Panc1 (cell line): ENCODE data around the gene STEAP2.

Experiments used
- POLR2AphosphoS5 ChIP-seq: IDR thresholded peaks from 2 replicates; pipeline ENCODE4 v1.6.1; 2012; ENCODE audit warnings: mild to moderate bottlenecking, low read depth, low read length, moderate library complexity
- SIN3A ChIP-seq: IDR thresholded peaks from 2 replicates; pipeline ENCODE4 v1.6.1; 2012; ENCODE audit warnings: low read depth, mild to moderate bottlenecking, low read length, moderate library complexity, borderline replicate concordance; ENCODE audit not compliant: insufficient read depth
- TCF7L2 ChIP-seq: IDR thresholded peaks from 2 replicates; pipeline ENCODE4 v1.6.1; 2011; ENCODE audit warnings: mild to moderate bottlenecking, low read depth, low read length, inconsistent platforms
- TF ChIP-seq, protein P1 (sequence below): fragments of 450-650 bp; IDR thresholded peaks from 2 replicates; pipeline ENCODE4 v1.5.1; 2017; ENCODE audit warnings: mild to moderate bottlenecking
- TF ChIP-seq, protein P2 (sequence below), 2 experiments: IDR thresholded peaks; 2 replicates each; pipeline ENCODE4 v1.6.1; 2011 to 2012; ENCODE audit warnings: low read depth in 2 of 2, control low read depth in 1 of 2, low read length in 1 of 2, mild to moderate bottlenecking in 1 of 2, moderate library complexity in 1 of 2; ENCODE audit not compliant: insufficient read depth in 1 of 2

DNA sequence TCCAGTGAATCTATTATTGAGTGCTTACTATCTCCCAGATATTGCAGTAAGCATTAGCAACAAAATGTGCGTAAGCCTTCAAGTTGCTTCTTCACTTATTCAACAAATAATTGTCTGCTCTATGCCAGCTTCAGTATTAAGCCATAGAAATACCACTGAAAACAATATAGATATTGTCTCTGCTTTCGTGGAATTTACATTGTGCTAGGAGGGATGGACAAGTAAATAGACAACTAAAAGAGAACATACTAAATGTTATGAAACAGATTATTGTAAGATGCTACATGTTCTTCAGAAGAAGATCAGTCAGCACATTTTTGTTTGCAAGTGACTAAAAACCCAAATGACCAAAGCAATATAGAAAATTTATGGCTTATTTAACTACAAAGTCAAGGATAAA lies 60.7 kb downstream of the STEAP2 start:
- TF ChIP-seq, protein P1, sequence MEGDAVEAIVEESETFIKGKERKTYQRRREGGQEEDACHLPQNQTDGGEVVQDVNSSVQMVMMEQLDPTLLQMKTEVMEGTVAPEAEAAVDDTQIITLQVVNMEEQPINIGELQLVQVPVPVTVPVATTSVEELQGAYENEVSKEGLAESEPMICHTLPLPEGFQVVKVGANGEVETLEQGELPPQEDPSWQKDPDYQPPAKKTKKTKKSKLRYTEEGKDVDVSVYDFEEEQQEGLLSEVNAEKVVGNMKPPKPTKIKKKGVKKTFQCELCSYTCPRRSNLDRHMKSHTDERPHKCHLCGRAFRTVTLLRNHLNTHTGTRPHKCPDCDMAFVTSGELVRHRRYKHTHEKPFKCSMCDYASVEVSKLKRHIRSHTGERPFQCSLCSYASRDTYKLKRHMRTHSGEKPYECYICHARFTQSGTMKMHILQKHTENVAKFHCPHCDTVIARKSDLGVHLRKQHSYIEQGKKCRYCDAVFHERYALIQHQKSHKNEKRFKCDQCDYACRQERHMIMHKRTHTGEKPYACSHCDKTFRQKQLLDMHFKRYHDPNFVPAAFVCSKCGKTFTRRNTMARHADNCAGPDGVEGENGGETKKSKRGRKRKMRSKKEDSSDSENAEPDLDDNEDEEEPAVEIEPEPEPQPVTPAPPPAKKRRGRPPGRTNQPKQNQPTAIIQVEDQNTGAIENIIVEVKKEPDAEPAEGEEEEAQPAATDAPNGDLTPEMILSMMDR: no peak
- no peak for TF ChIP-seq POLR2AphosphoS5
- TF ChIP-seq SIN3A: no peak
- TF ChIP-seq, protein P2, sequence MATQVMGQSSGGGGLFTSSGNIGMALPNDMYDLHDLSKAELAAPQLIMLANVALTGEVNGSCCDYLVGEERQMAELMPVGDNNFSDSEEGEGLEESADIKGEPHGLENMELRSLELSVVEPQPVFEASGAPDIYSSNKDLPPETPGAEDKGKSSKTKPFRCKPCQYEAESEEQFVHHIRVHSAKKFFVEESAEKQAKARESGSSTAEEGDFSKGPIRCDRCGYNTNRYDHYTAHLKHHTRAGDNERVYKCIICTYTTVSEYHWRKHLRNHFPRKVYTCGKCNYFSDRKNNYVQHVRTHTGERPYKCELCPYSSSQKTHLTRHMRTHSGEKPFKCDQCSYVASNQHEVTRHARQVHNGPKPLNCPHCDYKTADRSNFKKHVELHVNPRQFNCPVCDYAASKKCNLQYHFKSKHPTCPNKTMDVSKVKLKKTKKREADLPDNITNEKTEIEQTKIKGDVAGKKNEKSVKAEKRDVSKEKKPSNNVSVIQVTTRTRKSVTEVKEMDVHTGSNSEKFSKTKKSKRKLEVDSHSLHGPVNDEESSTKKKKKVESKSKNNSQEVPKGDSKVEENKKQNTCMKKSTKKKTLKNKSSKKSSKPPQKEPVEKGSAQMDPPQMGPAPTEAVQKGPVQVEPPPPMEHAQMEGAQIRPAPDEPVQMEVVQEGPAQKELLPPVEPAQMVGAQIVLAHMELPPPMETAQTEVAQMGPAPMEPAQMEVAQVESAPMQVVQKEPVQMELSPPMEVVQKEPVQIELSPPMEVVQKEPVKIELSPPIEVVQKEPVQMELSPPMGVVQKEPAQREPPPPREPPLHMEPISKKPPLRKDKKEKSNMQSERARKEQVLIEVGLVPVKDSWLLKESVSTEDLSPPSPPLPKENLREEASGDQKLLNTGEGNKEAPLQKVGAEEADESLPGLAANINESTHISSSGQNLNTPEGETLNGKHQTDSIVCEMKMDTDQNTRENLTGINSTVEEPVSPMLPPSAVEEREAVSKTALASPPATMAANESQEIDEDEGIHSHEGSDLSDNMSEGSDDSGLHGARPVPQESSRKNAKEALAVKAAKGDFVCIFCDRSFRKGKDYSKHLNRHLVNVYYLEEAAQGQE (IDR thresholded peaks at IDR 0.05; ENCODE audit: insufficient read depth in 1 of 2, low read depth in 2 of 2, low read length in 1 of 2): no peak
- TF ChIP-seq TCF7L2: no peak
